ENCODE data around the gene VSNL1. TPM values are rescaled to one million over a fixed set of nuclear protein-coding genes. Genes with fewer than 3 reads are reported as not detected.

Gene VSNL1
- total RNA-seq, 1 experiment from 2014 or later, result not detected

- Mint-ChIP-seq H3K36me3 (ENCODE audit: insufficient read depth, unreplicated experiment) (no peaks in the 10 kb centered on the region), H3K4me3 (ENCODE audit: low read depth, unreplicated experiment) (no peak overlapping the region), H3K27ac (ENCODE audit: unreplicated experiment) (no peak overlapping the region), H3K4me1 (ENCODE audit: low read depth, unreplicated experiment) (peaks cover 10% of the 10 kb centered on the region), H3K27me3 (ENCODE audit: unreplicated experiment) (no peaks in the 10 kb centered on the region), H3K9me3 (ENCODE audit: low read depth, unreplicated experiment) (no peaks in the 10 kb centered on the region)
- intact Hi-C loops (cut with micrococcal nuclease; ENCODE audit: unreplicated experiment), result no loop called here
- DNase-seq, result no peak
- CTCF ChIA-PET, result no interaction called here
- no peak for TF ChIP-seq CTCF (IDR thresholded peaks at IDR 0.05; ENCODE audit: unreplicated experiment)
- BruUV-seq (replicated peaks), result no TSS peak
These were observed 59.1 kb downstream of the VSNL1 start for GRCh38 chr2:17599617-17600016.

GRCh38 chr2:17600556-17601204 lies 60.2 kb downstream of the VSNL1 start:
- no peak for TF ChIP-seq CTCF (IDR thresholded peaks at IDR 0.05; ENCODE audit: unreplicated experiment)
- no TSS peak for BruUV-seq (replicated peaks)
- Mint-ChIP-seq H3K4me1 (ENCODE audit: low read depth, unreplicated experiment) (peaks cover 10% of the 10 kb centered on the region), H3K4me3 (ENCODE audit: low read depth, unreplicated experiment) (no peak overlapping the region), H3K36me3 (ENCODE audit: insufficient read depth, unreplicated experiment) (no peaks in the 10 kb centered on the region), H3K27ac (ENCODE audit: unreplicated experiment) (no peak overlapping the region), H3K27me3 (ENCODE audit: unreplicated experiment) (no peaks in the 10 kb centered on the region), H3K9me3 (ENCODE audit: low read depth, unreplicated experiment) (no peaks in the 10 kb centered on the region)
- DNase-seq, result no peak
- intact Hi-C loops (cut with micrococcal nuclease; ENCODE audit: unreplicated experiment), result no loop called here
- CTCF ChIA-PET, result no interaction called here

- H3K27me3 Mint-ChIP-seq (ENCODE audit: unreplicated experiment), result no peaks in the 10 kb centered on the region
- intact Hi-C loops (cut with micrococcal nuclease; ENCODE audit: unreplicated experiment), result no loop called here
- no peaks in the 10 kb centered on the region for H3K36me3 Mint-ChIP-seq (ENCODE audit: insufficient read depth, unreplicated experiment)
- CTCF ChIA-PET, result no interaction called here
- H3K9me3 Mint-ChIP-seq (ENCODE audit: low read depth, unreplicated experiment), result no peaks in the 10 kb centered on the region
- no TSS peak for BruUV-seq (replicated peaks)
- H3K4me1 Mint-ChIP-seq (ENCODE audit: low read depth, unreplicated experiment), result peaks cover 9% of the 10 kb centered on the region
- H3K4me3 Mint-ChIP-seq (ENCODE audit: low read depth, unreplicated experiment), result no peak overlapping the region
- TF ChIP-seq CTCF (IDR thresholded peaks at IDR 0.05; ENCODE audit: unreplicated experiment), result no peak
- no peak overlapping the region for H3K27ac Mint-ChIP-seq (ENCODE audit: unreplicated experiment)
- no peak for DNase-seq
These were observed 63.6 kb downstream of the VSNL1 start for GRCh38 chr2:17604050-17604449.

- no peaks in the 10 kb centered on the region for H3K27me3 Mint-ChIP-seq (ENCODE audit: unreplicated experiment)
- BruUV-seq (replicated peaks), result no TSS peak
- H3K4me1 Mint-ChIP-seq (ENCODE audit: low read depth, unreplicated experiment), result no peaks in the 10 kb centered on the region
- no peak for TF ChIP-seq CTCF (IDR thresholded peaks at IDR 0.05; ENCODE audit: unreplicated experiment)
- CTCF ChIA-PET, result no interaction called here
- H3K4me3 Mint-ChIP-seq (ENCODE audit: low read depth, unreplicated experiment), result no peak overlapping the region
- intact Hi-C loops (cut with micrococcal nuclease; ENCODE audit: unreplicated experiment), result no loop called here
- H3K9me3 Mint-ChIP-seq (ENCODE audit: low read depth, unreplicated experiment), result no peaks in the 10 kb centered on the region
- H3K36me3 Mint-ChIP-seq (ENCODE audit: insufficient read depth, unreplicated experiment), result no peaks in the 10 kb centered on the region
- no peak for DNase-seq
- no peak overlapping the region for H3K27ac Mint-ChIP-seq (ENCODE audit: unreplicated experiment)
These were observed 65.2 kb downstream of the VSNL1 start for GRCh38 chr2:17605696-17606095.

Data from Calu3 (cell line).